HG02870 (cell line): Measurements from ENCODE around the gene PDE3B.
"Not testable (repeated sequence)": the region's sequence is repeated elsewhere in the genome, so short reads cannot be mapped to it uniquely, and the experiment has no call there.

Experiments
- ATAC-seq: cut with Tn5 transposase; IDR thresholded peaks from one replicate; pipeline ENCODE4 v1.9.1; 2021; ENCODE audit warnings: mild to moderate bottlenecking, moderate library complexity; ENCODE audit not compliant: unreplicated experiment

PDE3B gene

GRCh38 chr11:14875163-14875562 lies 231.6 kb downstream of the PDE3B start:
- no peak for ATAC-seq

- no peak for ATAC-seq
Observed at GRCh38 chr11:14881576-14882193, 238.1 kb downstream of the PDE3B start.

- ATAC-seq: no peak
Observed at GRCh38 chr11:14882196-14882595, 238.6 kb downstream of the PDE3B start.

GRCh38 chr11:14883683-14884082 lies 240.1 kb downstream of the PDE3B start:
- not testable (repeated sequence) for ATAC-seq

GRCh38 chr11:14884667-14885273 lies 241.2 kb downstream of the PDE3B start:
- ATAC-seq: no peak

- no peak for ATAC-seq
Observed at GRCh38 chr11:14886513-14886912, 242.9 kb downstream of the PDE3B start.

GRCh38 chr11:14891143-14892035 lies 247.8 kb downstream of the PDE3B start:
- peak; percentile 42 for ATAC-seq

GRCh38 chr11:14892036-14892556 lies 248.5 kb downstream of the PDE3B start, which contains the start of gene CYP2R1:
Gene CYP2R1, minus strand, starts transcription at chr11:14892231. Its CDS starts 26 bp downstream, at chr11:14892205.
- peak; percentile 96 for ATAC-seq

- ATAC-seq: no peak
Observed at GRCh38 chr11:14892577-14892976, 249.0 kb downstream of the PDE3B start.

GRCh38 chr11:14894657-14895598 lies 251.3 kb downstream of the PDE3B start:
- ATAC-seq: no peak

- no peak for ATAC-seq
Observed at GRCh38 chr11:14898355-14898754, 254.8 kb downstream of the PDE3B start.

- no peak for ATAC-seq
Observed at GRCh38 chr11:14898906-14899305, 255.3 kb downstream of the PDE3B start.

- ATAC-seq: no peak
Observed at GRCh38 chr11:14902650-14903350, 259.2 kb downstream of the PDE3B start.

- peak; percentile 32 for ATAC-seq
Observed at GRCh38 chr11:14904745-14905103, 261.1 kb downstream of the PDE3B start.

GRCh38 chr11:14905104-14906033 lies 261.8 kb downstream of the PDE3B start:
- peak; percentile 43 for ATAC-seq

- ATAC-seq: no peak
Observed at GRCh38 chr11:14906578-14906977, 263.0 kb downstream of the PDE3B start.

GRCh38 chr11:14906993-14907392 lies 263.4 kb downstream of the PDE3B start:
- ATAC-seq: no peak

- ATAC-seq: peak; percentile 61
Observed at GRCh38 chr11:14907411-14908213, 264.0 kb downstream of the PDE3B start.
